Activated CD8-positive, alpha-beta memory T cell treated with anti-CD3 and anti-CD28 coated beads, Interleukin-2, amount 50 U/mL, for 4 hours (primary cell): ENCODE results near the gene FHOD3.

Source experiments
- DNase-seq: peaks from one replicate; pipeline ENCODE4 v3.0.0-alpha.2; 2020

Gene FHOD3

DNA sequence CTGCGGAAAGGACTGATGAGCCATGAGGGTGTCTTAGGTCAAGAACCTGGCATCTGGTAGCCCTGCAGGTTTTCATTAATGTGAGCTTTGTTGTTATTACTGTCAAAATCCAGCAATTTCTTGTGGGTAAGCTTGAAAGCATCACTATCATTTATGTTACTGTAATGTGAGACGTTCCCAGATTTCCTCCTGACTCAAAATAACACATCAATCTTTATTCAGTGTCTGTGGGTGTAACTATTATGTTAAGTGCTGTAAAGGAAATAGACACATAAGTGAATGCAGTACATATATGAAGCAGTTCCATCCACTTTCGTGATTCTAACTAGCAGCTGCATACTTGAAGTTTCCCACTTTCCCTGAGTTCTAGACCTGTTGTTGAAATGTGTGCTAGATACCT is 89.8 kb downstream of the FHOD3 start:
- DNase-seq: no peak

- no peak for DNase-seq
These were observed 90.8 kb downstream of the FHOD3 start for GRCh38 chr18:36388310-36388709.

GRCh38 chr18:36389027-36389426 is 91.5 kb downstream of the FHOD3 start:
- no peak for DNase-seq

GRCh38 chr18:36389811-36390581 is 92.5 kb downstream of the FHOD3 start:
- no peak for DNase-seq

GRCh38 chr18:36391426-36392145 is 94.1 kb downstream of the FHOD3 start:
- DNase-seq: no peak

DNA sequence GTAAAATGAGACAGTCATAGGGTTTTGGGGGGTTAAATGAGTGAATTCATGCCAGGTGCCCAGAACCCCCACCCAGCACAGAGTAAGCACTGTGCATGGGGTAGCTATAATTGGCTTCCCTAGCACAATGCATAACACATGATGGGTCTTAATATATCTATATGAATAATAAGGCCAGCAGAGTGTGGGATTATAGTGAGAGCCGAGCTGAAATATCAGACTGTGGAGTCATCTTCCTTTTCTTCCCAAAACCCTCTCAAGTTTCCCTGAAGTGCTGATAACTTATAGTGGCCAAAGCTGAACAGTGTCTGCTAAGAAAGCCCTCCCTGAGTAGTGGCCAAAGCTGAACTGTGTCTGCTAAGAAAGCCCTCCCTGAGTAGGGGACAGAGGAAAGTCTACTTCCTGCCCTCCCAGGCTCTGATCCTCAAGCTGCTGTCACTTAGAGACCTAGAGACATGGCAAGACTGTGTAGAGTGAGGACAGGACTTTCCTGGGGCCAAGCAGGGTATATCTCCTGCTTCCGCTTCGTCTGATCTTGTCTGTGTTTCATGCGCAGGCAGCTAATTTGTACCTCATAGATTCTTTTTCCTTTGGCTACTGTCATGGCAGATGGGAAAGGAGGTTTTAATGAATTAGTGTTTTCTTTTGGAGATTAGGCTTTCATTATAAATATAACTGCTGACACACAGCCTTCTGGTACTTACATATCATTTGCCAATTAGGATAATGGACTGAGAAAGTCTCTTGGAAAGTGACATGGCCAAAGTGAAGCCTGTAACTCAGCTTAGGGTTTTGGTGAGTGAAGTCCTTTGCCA is 94.9 kb downstream of the FHOD3 start:
- DNase-seq: no peak

- DNase-seq: no peak
These were observed 95.4 kb downstream of the FHOD3 start for GRCh38 chr18:36392979-36393287.

DNA sequence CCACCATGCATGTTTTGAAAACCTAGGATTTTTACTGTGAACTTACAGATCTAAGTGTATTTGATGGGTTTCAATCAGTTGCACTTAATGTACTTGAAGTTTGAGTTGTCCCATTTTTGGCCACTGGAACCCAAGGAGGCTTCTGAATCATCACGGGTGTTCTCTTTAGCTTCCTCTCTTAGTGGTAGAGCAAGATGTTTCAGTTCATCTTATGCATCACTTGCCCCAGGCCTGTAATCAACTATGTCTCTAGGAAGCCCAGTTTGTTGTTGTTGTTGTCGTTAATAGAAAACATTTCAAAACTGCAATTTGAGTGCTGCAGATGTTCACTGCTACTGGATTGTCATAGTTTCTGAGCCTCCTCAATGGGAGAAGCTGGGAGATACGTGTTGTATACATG is 97.0 kb downstream of the FHOD3 start:
- DNase-seq: no peak

DNA sequence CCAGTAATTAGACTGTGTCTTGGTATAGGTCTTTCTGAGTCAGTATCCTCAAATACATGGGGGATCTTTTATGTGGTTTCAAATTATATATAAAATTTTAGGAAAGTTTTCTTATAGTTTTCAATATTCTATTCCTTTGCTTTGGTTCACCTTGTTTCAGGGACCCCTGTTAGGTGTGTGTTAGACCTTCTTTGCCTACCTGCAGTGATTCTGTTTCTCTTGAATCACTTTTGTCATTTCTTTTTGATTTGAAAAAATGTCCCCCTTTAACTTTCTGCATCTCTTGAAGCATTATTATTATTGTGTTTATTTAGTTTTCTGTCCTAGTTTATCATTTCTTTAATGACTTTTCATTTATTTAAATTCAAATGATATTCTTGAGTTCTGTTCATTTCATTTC is 98.7 kb downstream of the FHOD3 start:
- no peak for DNase-seq

- DNase-seq: no peak
These were observed 99.5 kb downstream of the FHOD3 start for GRCh38 chr18:36397033-36397432.

DNA sequence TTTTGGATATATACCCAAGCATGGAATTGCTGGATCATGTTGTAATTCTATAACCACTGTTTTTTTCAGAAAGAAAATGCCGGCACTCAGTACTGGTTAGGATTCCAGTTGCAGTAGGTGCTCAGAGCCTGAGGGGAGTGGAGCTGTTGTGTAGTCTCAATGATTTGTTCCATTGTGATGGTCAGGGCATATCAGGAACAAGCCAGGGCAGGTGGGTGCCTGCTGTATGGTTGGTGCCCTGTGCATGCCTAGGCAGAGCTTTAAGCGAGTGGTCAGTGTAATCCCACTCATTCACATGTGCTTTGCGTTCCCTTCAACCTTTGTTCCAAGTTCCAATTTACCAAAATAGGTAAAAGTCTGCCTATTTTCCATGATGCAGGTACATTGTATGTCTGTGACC is 100.9 kb downstream of the FHOD3 start:
- DNase-seq: no peak

DNA sequence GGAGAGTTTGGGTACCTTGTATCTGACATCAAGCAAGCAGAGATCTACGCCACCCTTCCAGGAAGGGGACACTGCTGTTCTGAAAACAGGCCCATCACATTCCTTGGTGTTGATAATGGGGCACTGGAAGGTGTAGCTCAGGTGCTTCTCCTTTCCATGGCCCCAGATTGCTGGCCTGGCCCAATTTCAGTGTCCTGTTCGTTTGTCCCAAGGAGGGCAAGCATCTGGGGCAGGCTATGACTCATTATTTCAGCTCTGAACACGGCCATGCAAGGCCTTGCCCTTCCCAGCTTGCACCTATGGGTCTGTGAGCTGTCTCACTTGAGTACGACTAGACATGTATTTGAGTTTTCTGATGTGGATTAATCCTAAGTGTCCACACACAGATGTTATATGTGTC is 101.5 kb downstream of the FHOD3 start:
- DNase-seq: no peak

- DNase-seq: no peak
These were observed 103.9 kb downstream of the FHOD3 start for GRCh38 chr18:36401462-36401861.

DNA sequence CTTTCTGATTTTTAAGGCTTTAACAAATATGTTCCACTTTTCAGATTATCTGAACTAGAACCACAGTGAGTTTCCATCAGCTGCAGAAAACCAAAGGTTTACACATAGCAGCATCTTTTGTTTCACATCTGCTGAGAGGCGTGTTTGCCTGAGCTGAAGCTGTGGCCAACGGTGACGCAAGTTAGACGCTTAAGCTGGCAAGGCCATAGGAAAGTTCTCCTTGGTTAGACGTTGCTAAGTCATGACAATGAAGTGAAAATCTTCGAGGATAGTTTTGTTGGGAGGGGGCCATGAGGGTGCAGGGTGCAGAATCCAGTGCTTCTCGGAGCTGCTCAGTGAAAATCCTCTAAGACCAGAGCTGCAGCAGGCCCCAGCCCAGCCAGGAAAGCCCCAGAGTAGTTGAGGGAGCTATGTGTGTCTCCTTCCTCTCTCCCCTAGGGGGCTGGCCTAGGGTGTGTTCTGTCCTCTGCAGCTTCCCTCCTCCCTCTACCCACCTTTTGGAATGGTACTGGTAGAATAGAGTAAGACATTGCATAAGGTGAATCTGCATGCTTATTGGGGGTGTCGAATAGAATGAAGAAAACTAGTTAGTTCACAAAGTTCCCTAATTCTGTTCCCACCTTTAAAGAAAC is 105.4 kb downstream of the FHOD3 start:
- no peak for DNase-seq

DNA sequence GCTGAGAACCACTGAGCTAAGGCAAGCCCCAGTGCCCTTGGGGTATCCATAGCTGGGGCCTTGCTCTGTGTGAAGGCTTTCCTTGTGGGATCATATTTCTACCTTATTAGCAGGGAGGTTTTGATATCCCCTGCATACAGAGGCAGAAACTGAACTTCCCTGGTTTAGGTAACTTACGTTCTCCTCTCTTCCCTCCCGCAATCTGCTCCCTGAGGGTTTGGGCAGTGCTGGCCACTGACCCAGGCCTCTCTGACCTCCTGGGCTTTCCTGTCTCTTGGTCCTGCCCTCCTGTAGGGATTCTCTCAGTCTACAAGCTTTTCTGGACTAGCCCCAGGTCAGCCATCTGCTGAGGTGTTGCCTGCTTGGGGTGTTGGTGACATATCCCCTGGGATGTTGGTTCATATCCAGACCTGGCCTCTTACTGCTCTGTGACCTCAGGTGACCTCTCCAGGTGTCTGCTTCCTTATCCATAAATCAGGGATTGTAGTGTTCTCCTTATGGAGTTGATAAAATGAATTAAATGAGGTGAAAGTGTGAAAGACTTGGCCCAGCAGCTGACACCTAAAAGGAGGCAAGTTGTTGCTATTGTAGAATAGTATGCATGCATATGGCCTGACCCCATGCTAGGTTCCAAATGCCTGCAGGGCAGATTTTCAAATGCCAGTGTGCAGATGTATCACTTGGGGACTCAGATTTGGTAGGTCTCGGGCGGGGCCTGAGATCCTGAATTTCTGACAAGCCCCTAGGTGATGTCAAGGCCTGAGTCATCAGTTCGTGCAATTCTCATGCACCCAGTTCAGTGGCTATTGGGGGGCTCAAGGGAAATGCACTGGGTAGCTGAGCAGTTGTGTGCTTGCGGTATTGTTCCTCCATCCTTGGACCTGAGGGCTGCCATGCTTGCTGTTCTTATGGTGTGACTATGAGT is 106.6 kb downstream of the FHOD3 start:
- no peak for DNase-seq

DNA sequence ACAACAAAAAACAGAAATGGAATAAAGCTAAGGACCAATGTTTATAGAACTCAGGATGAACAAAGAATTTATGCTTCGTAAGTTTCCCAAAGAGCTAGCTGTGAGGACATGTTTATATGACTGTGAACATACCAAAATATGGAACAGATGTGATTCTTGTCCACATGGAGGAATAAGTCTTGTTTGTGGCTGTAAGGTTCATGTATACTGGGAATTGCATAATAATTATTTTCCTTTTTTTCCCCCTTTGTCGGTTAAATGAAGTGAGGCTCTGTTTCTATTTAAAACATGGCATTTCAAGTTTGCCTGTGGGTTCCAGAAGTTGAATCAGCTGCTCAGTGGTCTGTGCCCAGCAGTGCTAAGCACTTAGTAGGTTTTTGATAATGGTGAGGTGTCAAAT is 108.1 kb downstream of the FHOD3 start:
- no peak for DNase-seq

- DNase-seq: no peak
These were observed 109.3 kb downstream of the FHOD3 start for GRCh38 chr18:36406805-36407204.

DNA sequence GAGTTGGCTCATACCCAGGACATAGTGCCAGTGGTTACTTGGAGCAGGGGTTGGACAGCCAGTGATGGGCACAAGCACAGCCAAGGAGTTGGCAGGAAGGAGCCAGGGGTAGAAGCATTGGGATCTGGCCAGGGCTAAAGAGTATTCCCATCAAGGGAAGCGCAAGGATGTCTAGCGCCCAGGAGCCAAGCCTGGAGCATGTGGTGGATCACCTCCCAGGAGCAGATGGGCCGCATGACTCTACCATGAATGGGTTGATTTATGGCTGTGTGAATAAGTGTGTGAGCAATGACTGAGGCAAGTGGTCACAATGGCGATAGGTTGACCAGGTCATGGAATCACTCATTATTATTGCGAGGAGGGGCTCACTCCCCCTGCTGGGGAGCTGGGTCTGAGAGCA is 111.1 kb downstream of the FHOD3 start:
- no peak for DNase-seq

- DNase-seq: no peak
These were observed 112.3 kb downstream of the FHOD3 start for GRCh38 chr18:36409779-36410178.

DNA sequence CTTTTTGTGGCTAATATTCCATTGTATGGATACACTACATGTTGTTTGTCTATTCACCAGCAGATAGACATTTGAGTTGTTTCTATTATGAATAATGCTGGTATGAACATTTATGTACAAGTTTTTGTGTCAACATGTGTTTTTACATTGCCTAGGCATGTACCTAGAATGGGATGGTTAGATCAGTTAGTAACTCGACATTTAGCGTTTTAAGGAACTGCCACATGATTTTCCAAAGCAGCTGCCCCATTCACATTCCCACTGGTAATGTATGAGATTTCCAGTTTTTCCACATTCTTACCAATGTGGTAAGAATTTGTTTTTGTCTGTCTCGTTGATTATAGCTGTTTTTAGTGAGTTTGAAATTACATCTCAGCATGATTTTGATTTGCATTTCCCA is 112.8 kb downstream of the FHOD3 start:
- no peak for DNase-seq

DNA sequence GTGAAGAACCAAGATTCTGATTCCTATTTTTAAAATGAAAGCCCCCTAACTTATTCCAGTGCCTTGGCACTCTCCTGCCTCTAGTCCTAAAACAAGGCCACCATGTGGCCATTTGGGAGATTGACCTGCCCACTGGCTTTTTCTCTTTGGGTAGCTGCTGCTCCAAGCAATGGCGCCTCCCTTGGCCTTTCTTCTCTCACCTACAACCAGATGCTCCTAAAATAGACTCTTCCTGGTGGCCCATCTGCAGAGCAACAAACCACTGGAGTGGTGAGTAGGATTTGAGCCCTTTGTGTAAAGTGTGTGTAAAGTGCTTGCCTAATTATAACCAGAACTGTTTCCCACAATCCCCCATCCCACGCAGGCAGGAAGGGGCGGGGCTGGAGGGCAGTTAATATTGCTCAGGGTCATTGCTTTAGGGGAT is 114.2 kb downstream of the FHOD3 start:
- no peak for DNase-seq

DNA sequence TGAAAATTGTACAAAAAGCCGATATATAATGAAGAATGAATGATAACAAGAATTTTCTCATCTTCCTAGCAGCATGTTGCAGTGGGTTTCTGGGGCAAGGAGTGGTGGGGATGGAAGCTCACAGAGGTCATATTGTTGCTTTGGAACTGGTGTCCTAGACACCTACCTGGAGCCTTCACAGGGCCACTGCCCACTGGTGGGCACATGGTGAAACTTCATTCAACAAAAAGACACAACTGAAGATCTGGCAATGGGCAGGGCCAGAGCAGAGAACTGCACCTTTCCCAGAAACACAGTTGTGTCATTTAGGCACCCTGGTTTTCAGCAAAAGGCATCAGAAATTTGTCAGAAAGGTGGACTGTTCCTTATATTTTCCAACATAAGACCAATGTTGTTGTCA is 115.3 kb downstream of the FHOD3 start:
- no peak for DNase-seq
